ENCODE results near the gene BAZ1B.
"Not testable (repeated sequence)": the region's sequence is repeated elsewhere in the genome, so short reads cannot be mapped to it uniquely, and the experiment has no call there.

BAZ1B gene

GRCh38 chr7:73442903-73443500, 79.1 kb downstream of the BAZ1B start:
- no peak for DNase-seq (ENCODE audit: low spot score)

- no peak for DNase-seq (ENCODE audit: low spot score)
These were observed 79.7 kb downstream of the BAZ1B start for GRCh38 chr7:73442222-73442902.

GRCh38 chr7:73439410-73439704, 82.7 kb downstream of the BAZ1B start:
- no peak for DNase-seq (ENCODE audit: low spot score)

- DNase-seq (ENCODE audit: low spot score) = no peak
These were observed 83.3 kb downstream of the BAZ1B start for GRCh38 chr7:73438547-73439409.

- DNase-seq (ENCODE audit: low spot score) = peak; percentile 38
These were observed 84.3 kb downstream of the BAZ1B start for GRCh38 chr7:73437621-73438416.

- no peak for DNase-seq (ENCODE audit: low spot score)
These were observed 85.0 kb downstream of the BAZ1B start for GRCh38 chr7:73437091-73437490.

- peak; percentile 45 for DNase-seq (ENCODE audit: low spot score)
These were observed 85.8 kb downstream of the BAZ1B start for GRCh38 chr7:73436031-73436929.

GRCh38 chr7:73435471-73436009, 86.6 kb downstream of the BAZ1B start:
- DNase-seq (ENCODE audit: low spot score) = no peak

GRCh38 chr7:73434701-73435069, 87.4 kb downstream of the BAZ1B start:
- no peak for DNase-seq (ENCODE audit: low spot score)

- no peak for DNase-seq (ENCODE audit: low spot score)
These were observed 88.0 kb downstream of the BAZ1B start for GRCh38 chr7:73433924-73434700.

- DNase-seq (ENCODE audit: low spot score) = no peak
These were observed 89.4 kb downstream of the BAZ1B start for GRCh38 chr7:73432676-73433075.

- DNase-seq (ENCODE audit: low spot score) = no peak
These were observed 90.9 kb downstream of the BAZ1B start for GRCh38 chr7:73431041-73431835.

- not testable (repeated sequence) for DNase-seq (ENCODE audit: low spot score)
These were observed 91.6 kb downstream of the BAZ1B start for GRCh38 chr7:73430540-73430939.

GRCh38 chr7:73429622-73430505, 92.2 kb downstream of the BAZ1B start:
- no peak for DNase-seq (ENCODE audit: low spot score)

- peak; percentile 55 for DNase-seq (ENCODE audit: low spot score)
These were observed 92.9 kb downstream of the BAZ1B start for GRCh38 chr7:73429215-73429614.

GRCh38 chr7:73427902-73428787, 93.9 kb downstream of the BAZ1B start:
- DNase-seq (ENCODE audit: low spot score) = no peak

- DNase-seq (ENCODE audit: low spot score) = no peak
These were observed 96.1 kb downstream of the BAZ1B start for GRCh38 chr7:73426016-73426415.

Measured in D341Med (cell line).